H1 (cell line): ENCODE measurements around the gene DAGLA. TPM values are rescaled to one million over a fixed set of nuclear protein-coding genes. Genes with fewer than 3 reads are reported as not detected.

Source experiments
- CBX8 ChIP-seq: fragments of 300-800, 300-1000 bp; sonication (generic); IDR thresholded peaks from 2 replicates; pipeline ENCODE4 v1.7.1; 2016; ENCODE audit warnings: low read depth, low read length, borderline replicate concordance
- E2F6 ChIP-seq: IDR thresholded peaks from 2 replicates; pipeline ENCODE4 v1.6.1; 2012; ENCODE audit warnings: inconsistent platforms
- EGR1 ChIP-seq: IDR thresholded peaks from 2 replicates; pipeline ENCODE4 v1.6.1; 2011; ENCODE audit warnings: low read depth, low read length, borderline replicate concordance
- JUN ChIP-seq: IDR thresholded peaks from 2 replicates; pipeline ENCODE4 v1.6.1; 2011; ENCODE audit warnings: low read depth, mild to moderate bottlenecking, improper control_type of control experiment, low read length
- PHF8 ChIP-seq: fragments of 200-600 bp; sonication (generic); conservative IDR thresholded peaks from 2 replicates; pipeline ENCODE4 v1.7.1; 2012; ENCODE audit warnings: low read depth, mild to moderate bottlenecking, inconsistent platforms, low read length, moderate library complexity
- RAD21 ChIP-seq, 2 experiments: IDR thresholded peaks in 1 of 2; conservative IDR thresholded peaks in 1 of 2; 2 replicates each; pipeline ENCODE4 v1.6.1; 2011; ENCODE audit warnings: low read depth in 2 of 2, low read length in 2 of 2, improper control_type of control experiment in 1 of 2, inconsistent platforms in 1 of 2, mild to moderate bottlenecking in 1 of 2, moderate library complexity in 1 of 2
- RFX5 ChIP-seq: IDR thresholded peaks from 2 replicates; pipeline ENCODE4 v1.6.1; 2011; ENCODE audit warnings: low read depth, low read length, improper control_type of control experiment, borderline replicate concordance
- TAF1 ChIP-seq: IDR thresholded peaks from 2 replicates; pipeline ENCODE4 v1.6.1; 2011; ENCODE audit warnings: mild to moderate bottlenecking, low read depth, low read length
- polyA plus RNA-seq, 7 experiments: library from polyadenylated mRNA; depleted of rRNA in 3 of 7; stranded (reverse) in 5 of 7; unstranded in 2 of 7; fragments of >200 nt in 5 of 7; fragments of 200-250 nt in 2 of 7; gene quantifications; 1 replicate in 5 of 7; 2 replicates in 1 of 7; 4 replicates in 1 of 7; pipeline versions ENCODE4 v1.2.1 to v1.2.3, GENCODE V29; 2011 to 2013; ENCODE audit warnings: missing spikeins in 2 of 7, mixed read lengths in 2 of 7
- total RNA-seq: library from RNA; stranded (reverse); fragmentation: NEBNext Ultra II Directional; extraction: Animal tissue kit (Norgen Biotek cat#: 25700); gene quantifications from 2 replicates; pipeline ENCODE4 v1.2.1, GENCODE V29; 2021

DAGLA gene
- total and polyA plus RNA-seq, 2 of the 8 experiments (the other 6 are each of a cell fraction or from before 2014, with no cell fraction given) = 3.6 to 6.6 TPM

DNA sequence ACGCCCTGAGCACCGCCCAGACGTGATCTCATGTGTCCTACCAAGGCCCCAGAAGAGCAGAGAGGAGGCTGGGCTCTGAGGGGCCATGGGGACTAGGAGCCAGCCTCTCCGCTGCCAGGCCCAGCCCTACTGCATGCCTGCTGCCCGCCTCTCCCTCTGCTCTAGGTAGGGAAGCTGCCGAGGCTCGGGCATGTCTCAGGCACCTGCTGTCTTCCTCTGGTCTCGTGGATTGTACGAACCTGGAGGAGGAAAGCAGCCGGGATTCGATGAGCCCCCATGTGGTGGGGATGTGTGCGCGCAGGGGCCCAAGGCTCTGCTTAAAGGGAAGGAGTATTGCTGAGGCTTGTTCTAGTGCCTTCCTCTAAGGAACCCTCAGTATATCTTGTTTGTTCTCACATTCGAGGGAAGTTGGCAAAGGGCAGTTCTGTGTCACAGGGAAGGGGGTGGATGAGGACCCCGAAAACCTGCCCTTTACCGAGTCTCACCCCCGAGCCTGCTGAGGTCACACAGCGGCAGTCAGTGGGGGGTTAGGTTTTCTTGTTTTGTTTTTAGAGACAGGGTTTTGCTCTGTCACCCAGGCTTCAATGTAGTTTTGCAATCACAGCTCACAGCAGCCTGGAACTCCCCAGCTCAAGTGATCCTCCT, 21.2 kb downstream of the DAGLA start (continued):
- TF ChIP-seq E2F6 (0 out of 2 replicates have a peak, but pooled peaks have one; percentile 16), RFX5 (no peak), EGR1 (no peak), PHF8 (no peak), TAF1 (no peak), RAD21 (IDR thresholded peaks at IDR 0.05 in 1 of 2, conservative IDR thresholded peaks at IDR 0.05 in 1 of 2; ENCODE audit: low read depth in 2 of 2, low read length in 2 of 2) (peak; percentile 40 to 56; a peak in 3 of 4 replicates), JUN (no peak), CBX8 (no peak)
